SK-N-SH (cell line): ENCODE measurements around the gene ZNF275.

Experiments used
- TAF1 ChIP-seq: IDR thresholded peaks from 2 replicates; pipeline ENCODE4 v1.6.1; 2012; ENCODE audit warnings: low read depth, mild to moderate bottlenecking, low read length, moderate library complexity, borderline replicate concordance
- TF ChIP-seq, protein P1 (sequence below): fragments of 200-600 bp; sonication (generic); IDR thresholded peaks from 2 replicates; pipeline ENCODE4 v1.6.1; 2017; ENCODE audit warnings: antibody characterized with exemption, mild to moderate bottlenecking, moderate library complexity

DNA sequence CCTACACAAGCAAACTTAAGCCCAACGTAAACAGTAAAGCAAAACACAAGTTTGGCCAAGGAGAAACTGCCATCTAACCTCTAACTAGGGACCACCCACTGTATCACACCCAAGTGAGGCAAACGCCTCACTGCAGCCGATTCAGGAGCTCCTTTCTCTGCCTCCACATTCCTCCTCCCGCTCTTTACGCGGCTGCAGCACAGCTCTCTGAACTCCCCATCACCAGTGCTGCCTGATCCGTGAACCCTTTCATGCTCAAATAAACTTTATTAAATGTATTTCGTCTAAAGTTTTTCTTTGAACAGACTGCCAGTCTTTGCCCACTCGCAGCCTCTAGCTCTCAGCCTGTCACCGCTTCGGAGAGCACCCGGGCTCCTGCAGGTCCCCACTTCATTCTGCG, 60.7 kb downstream of the ZNF275 start:
- no peak for TF ChIP-seq TAF1
- TF ChIP-seq, protein P1, sequence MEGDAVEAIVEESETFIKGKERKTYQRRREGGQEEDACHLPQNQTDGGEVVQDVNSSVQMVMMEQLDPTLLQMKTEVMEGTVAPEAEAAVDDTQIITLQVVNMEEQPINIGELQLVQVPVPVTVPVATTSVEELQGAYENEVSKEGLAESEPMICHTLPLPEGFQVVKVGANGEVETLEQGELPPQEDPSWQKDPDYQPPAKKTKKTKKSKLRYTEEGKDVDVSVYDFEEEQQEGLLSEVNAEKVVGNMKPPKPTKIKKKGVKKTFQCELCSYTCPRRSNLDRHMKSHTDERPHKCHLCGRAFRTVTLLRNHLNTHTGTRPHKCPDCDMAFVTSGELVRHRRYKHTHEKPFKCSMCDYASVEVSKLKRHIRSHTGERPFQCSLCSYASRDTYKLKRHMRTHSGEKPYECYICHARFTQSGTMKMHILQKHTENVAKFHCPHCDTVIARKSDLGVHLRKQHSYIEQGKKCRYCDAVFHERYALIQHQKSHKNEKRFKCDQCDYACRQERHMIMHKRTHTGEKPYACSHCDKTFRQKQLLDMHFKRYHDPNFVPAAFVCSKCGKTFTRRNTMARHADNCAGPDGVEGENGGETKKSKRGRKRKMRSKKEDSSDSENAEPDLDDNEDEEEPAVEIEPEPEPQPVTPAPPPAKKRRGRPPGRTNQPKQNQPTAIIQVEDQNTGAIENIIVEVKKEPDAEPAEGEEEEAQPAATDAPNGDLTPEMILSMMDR = no peak
